Activated naive CD4-positive, alpha-beta T cell treated with anti-CD3 and anti-CD28 coated beads, Interleukin-2, amount 50 U/mL, for 24 hours (primary cell): ENCODE results near the gene IFNA6.

ENCODE experiments used
- H3K27ac Mint-ChIP-seq: one replicate; pipeline ENCODE4 v1.8.0; 2021; ENCODE audit warnings: mild to moderate bottlenecking, mixed read lengths
- H3K27me3 Mint-ChIP-seq: one replicate; pipeline ENCODE4 v1.8.0; 2021; ENCODE audit warnings: mixed read lengths
- H3K36me3 Mint-ChIP-seq: one replicate; pipeline ENCODE4 v1.8.0; 2021; ENCODE audit warnings: mixed read lengths
- H3K4me1 Mint-ChIP-seq: one replicate; pipeline ENCODE4 v1.8.0; 2021; ENCODE audit warnings: mixed read lengths
- H3K4me3 Mint-ChIP-seq: one replicate; pipeline ENCODE4 v1.8.0; 2021; ENCODE audit warnings: mild to moderate bottlenecking, mixed read lengths
- H3K9me3 Mint-ChIP-seq: one replicate; pipeline ENCODE4 v1.8.0; 2021; ENCODE audit warnings: mixed read lengths

Gene IFNA6

GRCh38 chr9:21305213-21305612, 45.5 kb downstream of the IFNA6 start, which contains the start of gene IFNA5:
Gene IFNA5 (minus strand): TSS chr9:21305313. CDS start chr9:21305256, 57 bp downstream.
- Mint-ChIP-seq H3K36me3 (peaks cover 7% of the 10 kb centered on the region), H3K27me3 (peaks cover 29% of the 10 kb centered on the region), H3K27ac (no peak within 1 kb of the TSS), H3K4me1 (no peaks in the 10 kb centered on the region), H3K9me3 (no peaks in the 10 kb centered on the region), H3K4me3 (no peak within 1 kb of the TSS)
